Neural cell (in vitro differentiated cells): ENCODE results near the gene POLR3E. TPM values are rescaled to one million over a fixed set of nuclear protein-coding genes. Genes with fewer than 3 reads are reported as not detected.

ENCODE experiments used
- H2AFZ ChIP-seq: fragments of 200-600, 300-800 bp; sonication (generic), shearing (Covaris generic); 2 replicates; pipeline ENCODE4 v1.6.0; 2014; ENCODE audit warnings: low read depth, mild to moderate bottlenecking, antibody characterized with exemption, low read length, moderate library complexity
- H3F3A ChIP-seq: fragments of 200-600 bp; shearing (Covaris generic); 2 replicates; pipeline ENCODE4 v1.6.1; 2016; ENCODE audit warnings: mild to moderate bottlenecking, moderate library complexity, mixed read lengths, antibody characterized with exemption, low read length; ENCODE audit not compliant: insufficient read depth, poor library complexity, severe bottlenecking
- H3K27ac ChIP-seq: fragments of 200-600, 300-800 bp; sonication (generic), shearing (Covaris generic); 2 replicates; pipeline ENCODE4 v1.5.1; 2014; ENCODE audit warnings: mild to moderate bottlenecking, low read length, moderate library complexity
- H3K27me3 ChIP-seq: fragments of 300-800, 200-600 bp; sonication (generic), shearing (Covaris generic); 2 replicates; pipeline ENCODE4 v1.6.0; 2014; ENCODE audit warnings: mild to moderate bottlenecking, low read depth, low read length, moderate library complexity; ENCODE audit not compliant: insufficient read depth
- H3K36me3 ChIP-seq: fragments of 300-800, 200-600 bp; sonication (generic), shearing (Covaris generic); 2 replicates; pipeline ENCODE4 v1.5.1; 2014; ENCODE audit warnings: mild to moderate bottlenecking, antibody characterized with exemption, low read length, moderate library complexity; ENCODE audit not compliant: insufficient read depth
- H3K4me2 ChIP-seq: fragments of 300-800, 200-600 bp; sonication (generic), shearing (Covaris generic); 2 replicates; pipeline ENCODE4 v1.6.0; 2014; ENCODE audit warnings: mild to moderate bottlenecking, low read length
- H3K4me3 ChIP-seq: fragments of 300-800, 200-600 bp; sonication (generic), shearing (Covaris generic); 2 replicates; pipeline ENCODE4 v1.5.1; 2014; ENCODE audit warnings: mild to moderate bottlenecking, low read length, moderate library complexity
- H3K79me2 ChIP-seq: fragments of 200-600 bp; shearing (Covaris generic); replicated peaks from 2 replicates; pipeline ENCODE4 v1.6.0; 2014; ENCODE audit warnings: mild to moderate bottlenecking, low read length, moderate library complexity; ENCODE audit not compliant: insufficient read depth
- H3K9ac ChIP-seq: fragments of 300-800, 200-600 bp; sonication (generic), shearing (Covaris generic); 2 replicates; pipeline ENCODE4 v1.6.1; 2016; ENCODE audit warnings: mild to moderate bottlenecking, low read length, mixed read lengths
- H3K9me2 ChIP-seq: fragments of 200-600 bp; shearing (Covaris generic); 2 replicates; pipeline ENCODE4 v1.6.1; 2016; ENCODE audit warnings: mild to moderate bottlenecking, low read length, mixed read lengths; ENCODE audit not compliant: insufficient read depth
- H3K9me3 ChIP-seq: fragments of 200-600, 300-800 bp; sonication (generic), shearing (Covaris generic); 2 replicates; pipeline ENCODE4 v1.6.1; 2016; ENCODE audit warnings: mild to moderate bottlenecking, mixed run types, low read length, moderate library complexity, mixed read lengths
- H4K20me1 ChIP-seq: fragments of 200-600 bp; shearing (Covaris generic); 2 replicates; pipeline ENCODE4 v1.6.1; 2016; ENCODE audit warnings: mild to moderate bottlenecking, mixed run types; ENCODE audit not compliant: insufficient read depth
- CTCF ChIP-seq: fragments of 450-650 bp; IDR thresholded peaks from 2 replicates; pipeline ENCODE4 v1.5.1; 2014; ENCODE audit warnings: antibody characterized with exemption, mild to moderate bottlenecking, moderate library complexity; ENCODE audit not compliant: poor library complexity, severe bottlenecking
- EP300 ChIP-seq: fragments of 450-650 bp; conservative IDR thresholded peaks from 2 replicates; pipeline ENCODE4 v1.6.1; 2014; ENCODE audit warnings: antibody characterized with exemption, mild to moderate bottlenecking, moderate library complexity; ENCODE audit not compliant: poor library complexity, severe bottlenecking
- EZH2 ChIP-seq: fragments of 200-600, 300-800 bp; shearing (Covaris generic), sonication (generic); IDR thresholded peaks from 2 replicates; pipeline ENCODE4 v1.6.1; 2014; ENCODE audit warnings: antibody characterized with exemption, low read length, borderline replicate concordance, mild to moderate bottlenecking; ENCODE audit not compliant: insufficient read depth, poor library complexity, severe bottlenecking
- MXI1 ChIP-seq: fragments of 450-650 bp; conservative IDR thresholded peaks from 2 replicates; pipeline ENCODE4 v1.6.1; 2014; ENCODE audit warnings: antibody characterized with exemption, mild to moderate bottlenecking; ENCODE audit not compliant: poor library complexity, severe bottlenecking
- POLR2AphosphoS5 ChIP-seq: IDR thresholded peaks from 2 replicates; pipeline ENCODE4 v1.6.1; 2012
- RAD21 ChIP-seq: fragments of 450-650 bp; conservative IDR thresholded peaks from 2 replicates; pipeline ENCODE4 v1.6.1; 2014; ENCODE audit warnings: antibody characterized with exemption, mild to moderate bottlenecking, moderate library complexity
- REST ChIP-seq: IDR thresholded peaks from 2 replicates; pipeline ENCODE4 v1.6.1; 2012; ENCODE audit warnings: borderline replicate concordance
- SMC3 ChIP-seq: fragments of 450-650 bp; conservative IDR thresholded peaks from 2 replicates; pipeline ENCODE4 v1.6.1; 2014; ENCODE audit warnings: antibody characterized with exemption, mild to moderate bottlenecking, moderate library complexity; ENCODE audit not compliant: poor library complexity
- TAF1 ChIP-seq: IDR thresholded peaks from 2 replicates; pipeline ENCODE4 v1.6.1; 2012; ENCODE audit warnings: low read depth
- polyA plus RNA-seq: library from polyadenylated mRNA; depleted of rRNA; stranded (reverse); fragments of >200 nt; gene quantifications from 2 replicates; pipeline ENCODE4 v1.2.3, GENCODE V29; 2014

The POLR3E gene
- polyA plus RNA-seq, 1 donor from 2014 or later: 47.4 TPM

DNA sequence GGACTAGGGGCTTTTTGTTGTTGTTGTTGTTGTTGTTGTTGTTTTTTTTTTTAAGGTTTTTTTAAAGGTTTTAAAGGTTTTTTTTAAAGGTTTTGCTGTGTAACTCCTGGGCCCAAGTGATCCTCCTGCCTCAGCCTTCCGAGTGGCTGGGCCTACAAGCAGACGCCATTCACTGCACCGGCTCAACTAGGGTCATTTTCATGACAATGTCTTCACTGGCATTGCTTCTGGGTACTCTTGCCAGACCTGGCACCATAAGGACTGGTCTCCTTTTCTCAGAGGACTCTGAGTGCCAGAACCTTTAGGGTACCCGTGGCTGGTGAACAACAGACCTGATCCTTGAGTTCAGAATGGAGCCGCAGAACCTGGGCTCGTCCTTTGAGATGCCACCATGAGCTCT lies 20.4 kb downstream of the POLR3E start:
- Histone ChIP-seq H3F3A (no peaks in the 10 kb centered on the region), H2AFZ (no peak overlapping the region), H3K36me3 (no peaks in the 10 kb centered on the region), H3K4me2 (no peak overlapping the region), H3K9ac (no peak overlapping the region), H3K27ac (no peak overlapping the region), H3K4me3 (no peak overlapping the region), H3K9me3 (no peaks in the 10 kb centered on the region), H3K79me2 (no peaks in the 10 kb centered on the region), H3K27me3 (no peaks in the 10 kb centered on the region), H3K9me2 (no peaks in the 10 kb centered on the region), H4K20me1 (no peaks in the 10 kb centered on the region)
- TF ChIP-seq POLR2AphosphoS5 (no peak), EZH2 (no peak), CTCF (no peak), SMC3 (no peak), EP300 (no peak), TAF1 (no peak), REST (no peak), RAD21 (no peak), MXI1 (no peak)

DNA sequence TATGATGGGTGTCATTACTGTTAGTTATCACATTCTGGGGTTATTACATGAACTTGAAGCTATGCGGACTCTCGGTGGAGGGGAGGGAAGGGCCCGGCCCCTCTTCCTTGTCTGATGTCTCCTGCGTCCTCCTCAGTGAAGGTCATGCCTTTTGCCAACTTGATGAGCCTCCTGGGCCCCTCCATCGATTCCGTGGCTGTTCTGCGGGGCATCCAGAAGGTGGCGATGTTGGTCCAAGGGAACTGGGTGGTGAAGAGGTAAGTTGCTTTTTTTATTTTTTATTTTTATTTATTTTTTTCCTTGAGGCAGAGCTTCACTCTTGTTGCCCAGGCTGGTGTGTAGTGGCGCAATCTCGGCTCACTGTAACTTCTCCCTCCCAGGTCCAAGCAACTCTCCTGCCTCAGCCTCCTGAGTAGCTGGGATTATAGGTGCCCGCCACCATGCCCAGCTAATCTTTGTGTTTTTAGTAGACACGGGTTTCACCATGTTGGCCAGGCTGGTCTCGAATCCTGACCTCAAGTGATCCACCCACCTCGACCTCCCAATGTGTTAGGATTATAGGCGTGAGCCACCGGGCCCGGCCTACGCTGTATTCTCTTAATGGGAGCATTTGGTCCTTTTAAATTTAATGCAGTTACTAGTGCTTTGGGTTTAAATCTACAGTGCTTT lies 21.6 kb downstream of the POLR3E start:
- Histone ChIP-seq H3K27ac (no peak overlapping the region), H3K36me3 (no peaks in the 10 kb centered on the region), H3K9me3 (no peaks in the 10 kb centered on the region), H3K9me2 (no peaks in the 10 kb centered on the region), H3K79me2 (no peaks in the 10 kb centered on the region), H3K4me3 (no peak overlapping the region), H4K20me1 (no peaks in the 10 kb centered on the region), H2AFZ (no peak overlapping the region), H3K4me2 (no peak overlapping the region), H3K9ac (no peak overlapping the region), H3K27me3 (no peaks in the 10 kb centered on the region), H3F3A (no peaks in the 10 kb centered on the region)
- TF ChIP-seq SMC3 (no peak), MXI1 (no peak)
